Breast epithelium (tissue), 4 donors: Measurements from ENCODE around the gene KMT5C. TPM values are rescaled to one million over a fixed set of nuclear protein-coding genes. Genes with fewer than 3 reads are reported as not detected.

ENCODE experiments used
- DNase-seq, 2 donors: peaks; one replicate each; pipeline ENCODE4 v3.0.0-alpha.2; 2019; ENCODE audit warnings: low spot score in 2 of 2
- H3K27ac ChIP-seq, 2 donors: fragments of 200-600 bp; sonication (generic) in 1 of 2; one replicate each; pipeline ENCODE4 v1.5.1; 2016 to 2019; ENCODE audit warnings: mild to moderate bottlenecking in 1 of 2
- H3K27me3 ChIP-seq, 2 donors: fragments of 200-600 bp; sonication (generic) in 1 of 2; one replicate each; pipeline versions ENCODE4 v1.5.1 to v1.6.0; 2017 to 2019; ENCODE audit warnings: control low read depth in 1 of 2, mild to moderate bottlenecking in 1 of 2
- H3K36me3 ChIP-seq: fragments of 200-600 bp; one replicate; pipeline ENCODE4 v1.5.1; 2019
- H3K4me1 ChIP-seq, 2 donors: fragments of 200-600 bp; sonication (generic); one replicate each; pipeline ENCODE4 v1.5.1; 2016 to 2019; ENCODE audit warnings: control low read depth in 1 of 2
- H3K4me3 ChIP-seq, 3 donors: fragments of 200-600 bp; sonication (generic); 1 replicate in 2 of 3; 2 replicates in 1 of 3; pipeline ENCODE4 v1.5.1; 2016 to 2019; ENCODE audit warnings: mild to moderate bottlenecking in 3 of 3, moderate library complexity in 2 of 3
- H3K9me3 ChIP-seq, 2 donors: fragments of 200-600 bp; sonication (generic) in 1 of 2; one replicate each; pipeline ENCODE4 v1.5.1; 2016 to 2019; ENCODE audit warnings: control low read depth in 1 of 2
- POLR2A ChIP-seq: fragments of 450-650 bp; IDR thresholded peaks from one replicate; pipeline ENCODE4 v1.6.1; 2016; ENCODE audit warnings: antibody characterized with exemption, mild to moderate bottlenecking, moderate library complexity
- POLR2AphosphoS5 ChIP-seq, 3 donors: sonication (generic); formaldehyde crosslinking; IDR thresholded peaks; one replicate each; pipeline ENCODE4 v1.6.1; 2017; ENCODE audit warnings: antibody characterized with exemption in 3 of 3
- intact Hi-C: fragments of 100-400 bp; cut with DNase I; formaldehyde crosslinking; loops from one replicate; pipeline ENCODE4 v1.15.1; 2023; ENCODE audit warnings: low total_unique reads
- total RNA-seq, 3 donors: library from RNA; depleted of rRNA; stranded (reverse); fragments of >200 nt; gene quantifications; one replicate each; pipeline ENCODE4 v1.1.0, GENCODE V29; 2016
- TF ChIP-seq, protein P1 (sequence below), 3 donors: fragments of 450-650 bp; IDR thresholded peaks; one replicate each; pipeline ENCODE4 v1.5.1; 2016 to 2017; ENCODE audit warnings: antibody characterized with exemption in 3 of 3, mild to moderate bottlenecking in 3 of 3, moderate library complexity in 3 of 3

Gene KMT5C
- total RNA-seq, 3 donors from 2014 or later: 6.1 to 20.8 (median 18.4) TPM

DNA sequence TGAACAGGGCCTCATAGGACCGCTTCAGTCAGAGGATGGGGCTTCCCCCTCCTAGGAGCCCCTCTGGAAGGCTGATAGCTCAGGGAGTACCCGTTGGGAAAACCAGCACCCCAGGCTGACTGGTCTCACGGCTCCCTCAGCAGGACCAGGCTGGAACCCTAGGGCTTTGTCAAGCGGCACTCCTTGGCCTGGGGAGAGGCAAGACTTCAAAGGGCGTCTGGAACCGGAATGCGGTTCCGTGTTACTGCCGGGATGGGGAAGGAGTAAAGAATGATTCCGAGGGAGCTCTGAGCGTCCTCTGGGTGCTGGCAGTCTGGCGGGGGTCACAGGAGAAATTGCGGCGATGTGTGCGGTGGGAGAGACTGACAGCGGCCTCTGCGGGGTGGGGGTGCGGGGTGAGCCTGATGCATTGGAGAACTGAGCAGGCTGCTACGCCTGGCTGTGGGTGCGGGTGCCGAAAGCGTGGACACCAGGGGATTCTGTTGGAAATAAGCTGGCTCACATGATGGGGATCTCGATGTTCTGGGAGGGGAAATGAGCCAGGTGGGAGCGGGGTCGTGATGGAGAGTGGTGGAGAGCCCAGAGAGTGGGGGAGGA, 13.0 kb downstream of the KMT5C start:
- Histone ChIP-seq H3K4me1 (peaks cover 0 to 4% of the 10 kb centered on the region in 2 donors), H3K36me3 (no peaks in the 10 kb centered on the region), H3K4me3 (peak overlapping the region in 1 of 3 donors; percentile 70), H3K27me3 (peaks cover 11 to 32% of the 10 kb centered on the region in 2 donors), H3K9me3 (no peaks in the 10 kb centered on the region), H3K27ac (no peak overlapping the region)
- TF ChIP-seq POLR2AphosphoS5 (IDR thresholded peaks at IDR 0.05) (no peak), POLR2A (no peak)
- TF ChIP-seq, protein P1, sequence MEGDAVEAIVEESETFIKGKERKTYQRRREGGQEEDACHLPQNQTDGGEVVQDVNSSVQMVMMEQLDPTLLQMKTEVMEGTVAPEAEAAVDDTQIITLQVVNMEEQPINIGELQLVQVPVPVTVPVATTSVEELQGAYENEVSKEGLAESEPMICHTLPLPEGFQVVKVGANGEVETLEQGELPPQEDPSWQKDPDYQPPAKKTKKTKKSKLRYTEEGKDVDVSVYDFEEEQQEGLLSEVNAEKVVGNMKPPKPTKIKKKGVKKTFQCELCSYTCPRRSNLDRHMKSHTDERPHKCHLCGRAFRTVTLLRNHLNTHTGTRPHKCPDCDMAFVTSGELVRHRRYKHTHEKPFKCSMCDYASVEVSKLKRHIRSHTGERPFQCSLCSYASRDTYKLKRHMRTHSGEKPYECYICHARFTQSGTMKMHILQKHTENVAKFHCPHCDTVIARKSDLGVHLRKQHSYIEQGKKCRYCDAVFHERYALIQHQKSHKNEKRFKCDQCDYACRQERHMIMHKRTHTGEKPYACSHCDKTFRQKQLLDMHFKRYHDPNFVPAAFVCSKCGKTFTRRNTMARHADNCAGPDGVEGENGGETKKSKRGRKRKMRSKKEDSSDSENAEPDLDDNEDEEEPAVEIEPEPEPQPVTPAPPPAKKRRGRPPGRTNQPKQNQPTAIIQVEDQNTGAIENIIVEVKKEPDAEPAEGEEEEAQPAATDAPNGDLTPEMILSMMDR (IDR thresholded peaks at IDR 0.05): no peak
- no peak for DNase-seq
- intact Hi-C loops: no loop called here

DNA sequence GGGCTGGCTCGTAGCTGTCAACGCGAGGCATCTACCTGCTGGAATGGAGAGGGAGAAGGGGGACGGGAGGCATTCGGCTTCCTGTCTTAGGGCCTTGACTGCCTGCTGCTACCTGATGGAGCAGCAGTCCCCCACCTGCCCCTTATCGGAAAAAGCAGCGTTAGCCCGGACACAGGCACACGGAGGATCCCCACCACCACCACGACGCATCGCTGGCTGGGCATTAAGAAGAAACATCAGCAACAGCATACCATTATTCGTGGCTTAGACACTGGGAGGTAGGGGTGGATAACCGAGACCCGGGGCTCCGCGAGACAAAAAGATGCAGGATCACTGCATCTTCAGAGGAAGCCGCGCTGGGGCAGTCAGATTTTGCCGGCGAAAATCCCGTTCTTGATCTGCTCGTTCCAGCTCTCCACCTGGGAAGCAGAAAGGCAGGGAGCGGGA, 13.7 kb downstream of the KMT5C start:
- peaks cover 0 to 4% of the 10 kb centered on the region in 2 donors for H3K4me1 ChIP-seq
- no peaks in the 10 kb centered on the region for H3K9me3 ChIP-seq
- H3K27me3 ChIP-seq: peaks cover 11 to 32% of the 10 kb centered on the region in 2 donors
- peak overlapping the region; percentile 22 to 70 (median 50) for H3K4me3 ChIP-seq
- intact Hi-C loops: no loop called here
- TF ChIP-seq POLR2AphosphoS5 (IDR thresholded peaks at IDR 0.05) (no peak), POLR2A (no peak)
- TF ChIP-seq, protein P1 (IDR thresholded peaks at IDR 0.05): no peak
- no peak for DNase-seq
- H3K36me3 ChIP-seq: no peaks in the 10 kb centered on the region
- H3K27ac ChIP-seq: no peak overlapping the region

DNA sequence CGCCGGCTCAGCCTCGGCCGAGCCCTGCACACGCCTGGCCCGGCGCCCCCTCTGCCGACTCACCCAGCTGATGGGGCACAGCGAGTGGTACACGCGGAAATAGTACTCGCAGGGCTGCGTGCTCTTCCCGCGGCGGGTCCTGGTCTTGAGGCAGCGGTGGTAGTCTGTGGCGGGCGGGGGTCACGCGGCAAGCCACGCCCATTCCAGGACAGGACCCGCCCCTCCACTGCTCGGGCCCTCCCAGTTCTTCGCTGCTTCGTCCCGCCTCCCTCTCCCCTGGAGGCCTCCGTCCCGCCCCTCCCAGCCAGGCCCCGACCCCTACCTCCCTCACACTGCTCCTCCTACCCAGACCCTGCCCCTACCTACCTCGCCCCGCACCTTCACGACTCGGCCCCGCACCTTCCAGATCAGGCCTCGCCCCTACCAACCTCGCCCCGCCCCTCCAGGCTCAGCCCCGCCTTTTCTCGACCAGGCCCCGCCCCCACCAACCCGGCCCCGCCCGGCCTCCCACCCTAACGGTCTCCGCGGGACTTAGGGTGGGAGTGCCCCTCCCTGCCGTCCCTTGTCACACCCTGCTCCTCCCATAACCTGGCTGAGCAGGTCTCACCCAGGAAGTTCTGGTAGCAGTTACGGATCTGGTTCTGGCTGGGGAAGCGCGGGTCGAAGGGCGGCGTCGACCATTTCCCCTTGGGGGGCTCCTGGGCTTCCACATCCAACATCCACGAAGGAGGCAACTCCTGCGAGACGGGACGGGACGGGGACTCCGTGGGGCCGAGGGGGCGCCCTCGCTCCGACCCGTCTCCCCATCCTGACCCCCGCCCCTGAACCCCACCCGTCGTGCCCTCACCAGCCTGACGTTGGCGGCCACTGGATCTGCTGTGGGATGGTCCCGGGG, 14.4 kb downstream of the KMT5C start:
- intact Hi-C loops: no loop called here
- no peaks in the 10 kb centered on the region for H3K36me3 ChIP-seq
- TF ChIP-seq, protein P1 (IDR thresholded peaks at IDR 0.05): no peak
- peak in 1 of 3 donors; percentile 24 for TF ChIP-seq POLR2AphosphoS5 (IDR thresholded peaks at IDR 0.05)
- peaks cover 0 to 4% of the 10 kb centered on the region in 2 donors for H3K4me1 ChIP-seq
- H3K4me3 ChIP-seq: peak overlapping the region; percentile 22 to 70 (median 50)
- H3K27ac ChIP-seq: peak overlapping the region in 1 of 2 donors; percentile 6
- peak in 1 of 2 donors; percentile 48 for DNase-seq
- H3K9me3 ChIP-seq: no peaks in the 10 kb centered on the region
- H3K27me3 ChIP-seq: peaks cover 11 to 32% of the 10 kb centered on the region in 2 donors

DNA sequence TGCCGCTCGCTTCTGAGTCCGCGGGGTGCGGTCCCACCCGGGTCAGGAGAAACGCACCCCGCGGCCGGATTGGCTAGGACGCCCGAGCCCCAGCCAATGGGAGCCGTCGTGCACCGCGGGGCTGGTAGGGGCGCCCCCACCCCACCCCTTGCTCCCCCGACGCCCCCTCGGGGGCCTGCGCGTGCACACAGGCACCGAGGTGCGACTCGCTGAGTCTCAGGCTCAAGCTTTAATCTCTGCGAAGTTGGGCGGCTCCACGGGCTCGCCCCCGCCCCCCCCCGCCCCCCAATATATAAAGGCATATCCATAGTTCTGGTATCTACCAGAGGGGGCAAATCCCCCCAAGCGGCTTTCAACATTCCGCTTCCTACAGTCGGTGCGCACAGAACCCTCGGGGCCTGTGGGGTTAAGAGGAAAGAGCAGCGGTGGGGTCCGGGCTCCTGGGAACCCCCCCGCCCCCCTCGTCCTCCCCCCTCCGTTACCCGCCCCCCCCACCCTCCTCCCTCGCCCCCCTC, 15.1 kb downstream of the KMT5C start, which contains the start of gene COX6B2:
COX6B2 (minus strand) TSS at position 22 of the 515 bp plus-strand sequence. CDS start 198 bp downstream, outside the sequence.
- TF ChIP-seq, protein P1 (IDR thresholded peaks at IDR 0.05): no peak
- TF ChIP-seq POLR2AphosphoS5 (IDR thresholded peaks at IDR 0.05) (no peak), POLR2A (no peak)
- no peaks in the 10 kb centered on the region for H3K9me3 ChIP-seq
- no peaks in the 10 kb centered on the region for H3K36me3 ChIP-seq
- peak within 1 kb of the TSS; percentile 22 to 70 (median 50) for H3K4me3 ChIP-seq
- H3K27ac ChIP-seq: peak within 1 kb of the TSS in 1 of 2 donors; percentile 6
- intact Hi-C loops: no loop called here
- peaks cover 0 to 4% of the 10 kb centered on the region in 2 donors for H3K4me1 ChIP-seq
- no peak for DNase-seq
- H3K27me3 ChIP-seq: peaks cover 11 to 32% of the 10 kb centered on the region in 2 donors
